OCI-LY1 (cell line): ENCODE data around the gene TMEM45A.

Experiments used
- EZH2 ChIP-seq: fragments of 200-600 bp; sonication (generic), shearing (Covaris generic); IDR thresholded peaks from 2 replicates; pipeline ENCODE4 v1.8.0; 2017; ENCODE audit warnings: borderline replicate concordance, mixed run types, mild to moderate bottlenecking, antibody characterized with exemption, low read length, moderate library complexity, mixed read lengths
- TF ChIP-seq, protein P1 (sequence below): fragments of 200-600 bp; sonication (generic), shearing (Covaris generic); IDR thresholded peaks from 2 replicates; pipeline ENCODE4 v1.5.1; 2017; ENCODE audit warnings: mild to moderate bottlenecking, antibody characterized with exemption, low read length, moderate library complexity, mixed read lengths

DNA sequence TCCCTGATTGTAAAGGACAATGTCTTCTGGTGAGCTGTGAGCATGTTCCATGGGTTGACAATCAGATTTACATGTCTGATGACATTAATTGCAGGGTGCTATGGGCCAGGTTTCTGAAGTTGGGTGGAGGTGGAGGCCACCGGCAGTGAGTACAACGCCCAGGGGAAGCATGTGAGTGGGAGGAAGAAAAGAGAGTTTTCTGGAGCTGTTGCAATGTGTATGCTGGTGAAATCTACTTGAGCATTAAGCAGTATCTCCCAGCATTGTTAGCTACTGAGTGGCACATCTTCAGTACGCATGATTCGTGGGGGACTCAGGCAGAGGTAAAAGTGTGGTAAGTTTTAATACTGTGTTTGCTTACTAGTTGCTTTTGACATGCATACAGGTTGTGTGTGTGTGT lies 26.6 kb downstream of the TMEM45A start:
- TF ChIP-seq, protein P1, sequence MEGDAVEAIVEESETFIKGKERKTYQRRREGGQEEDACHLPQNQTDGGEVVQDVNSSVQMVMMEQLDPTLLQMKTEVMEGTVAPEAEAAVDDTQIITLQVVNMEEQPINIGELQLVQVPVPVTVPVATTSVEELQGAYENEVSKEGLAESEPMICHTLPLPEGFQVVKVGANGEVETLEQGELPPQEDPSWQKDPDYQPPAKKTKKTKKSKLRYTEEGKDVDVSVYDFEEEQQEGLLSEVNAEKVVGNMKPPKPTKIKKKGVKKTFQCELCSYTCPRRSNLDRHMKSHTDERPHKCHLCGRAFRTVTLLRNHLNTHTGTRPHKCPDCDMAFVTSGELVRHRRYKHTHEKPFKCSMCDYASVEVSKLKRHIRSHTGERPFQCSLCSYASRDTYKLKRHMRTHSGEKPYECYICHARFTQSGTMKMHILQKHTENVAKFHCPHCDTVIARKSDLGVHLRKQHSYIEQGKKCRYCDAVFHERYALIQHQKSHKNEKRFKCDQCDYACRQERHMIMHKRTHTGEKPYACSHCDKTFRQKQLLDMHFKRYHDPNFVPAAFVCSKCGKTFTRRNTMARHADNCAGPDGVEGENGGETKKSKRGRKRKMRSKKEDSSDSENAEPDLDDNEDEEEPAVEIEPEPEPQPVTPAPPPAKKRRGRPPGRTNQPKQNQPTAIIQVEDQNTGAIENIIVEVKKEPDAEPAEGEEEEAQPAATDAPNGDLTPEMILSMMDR = no peak
- no peak for TF ChIP-seq EZH2
